Loucy (cell line): ENCODE data around the gene PXN.

Experiments
- EZH2phosphoT487 ChIP-seq: fragments of 200-600 bp; IDR thresholded peaks from 2 replicates; pipeline ENCODE4 v1.6.1; 2018; ENCODE audit warnings: antibody characterized with exemption, mild to moderate bottlenecking, moderate library complexity, borderline replicate concordance
- TF ChIP-seq, protein P1 (sequence below): fragments of 200-600 bp; sonication (generic); conservative IDR thresholded peaks from 2 replicates; pipeline ENCODE4 v1.5.1; 2014; ENCODE audit warnings: mild to moderate bottlenecking, antibody characterized with exemption, low read length

DNA sequence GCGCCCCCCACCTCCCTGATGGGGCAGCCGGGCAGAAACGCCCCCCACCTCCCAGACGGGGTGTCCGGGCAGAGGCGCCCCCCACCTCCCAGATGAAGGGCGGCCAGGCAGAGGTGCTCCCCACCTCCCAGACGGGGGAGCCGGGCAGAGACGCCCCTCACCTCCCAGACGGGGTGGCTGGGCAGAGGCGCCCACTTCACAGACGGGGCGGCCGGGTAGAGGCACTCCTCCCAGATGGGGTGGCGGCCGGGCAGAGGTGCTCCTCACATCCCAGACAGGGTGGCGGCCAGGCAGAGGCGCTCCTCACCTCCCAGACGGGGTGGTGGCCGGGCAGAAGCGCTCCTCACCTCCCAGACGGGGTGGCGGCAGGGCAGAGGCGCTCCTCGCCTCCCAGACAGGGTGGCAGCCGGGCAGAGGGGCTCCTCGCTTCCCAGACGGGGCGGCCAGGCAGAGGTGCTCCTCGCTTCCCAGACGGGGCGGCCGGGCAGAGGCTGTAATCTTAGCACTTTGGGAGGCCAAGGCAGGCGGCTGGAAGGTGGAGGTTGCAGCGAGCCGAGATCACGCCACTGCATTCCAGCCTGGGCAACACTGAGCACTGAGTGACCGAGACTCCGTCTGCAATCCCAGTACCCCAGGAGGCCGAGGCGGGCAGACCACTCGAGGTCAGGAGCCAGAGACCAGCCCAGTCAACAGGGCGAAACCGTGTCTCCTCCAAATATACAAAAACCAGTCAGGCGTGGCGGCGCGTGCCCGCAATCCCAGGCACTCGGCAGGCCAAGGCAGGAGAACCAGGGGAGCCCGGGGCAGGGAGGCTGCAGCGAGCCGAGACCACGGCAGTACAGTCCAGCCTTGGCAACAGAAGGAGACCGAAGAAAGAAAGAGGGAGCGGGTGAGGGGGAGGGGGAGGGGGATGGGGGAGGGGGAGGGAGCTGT lies 12.9 kb upstream of the PXN start:
- TF ChIP-seq, protein P1, sequence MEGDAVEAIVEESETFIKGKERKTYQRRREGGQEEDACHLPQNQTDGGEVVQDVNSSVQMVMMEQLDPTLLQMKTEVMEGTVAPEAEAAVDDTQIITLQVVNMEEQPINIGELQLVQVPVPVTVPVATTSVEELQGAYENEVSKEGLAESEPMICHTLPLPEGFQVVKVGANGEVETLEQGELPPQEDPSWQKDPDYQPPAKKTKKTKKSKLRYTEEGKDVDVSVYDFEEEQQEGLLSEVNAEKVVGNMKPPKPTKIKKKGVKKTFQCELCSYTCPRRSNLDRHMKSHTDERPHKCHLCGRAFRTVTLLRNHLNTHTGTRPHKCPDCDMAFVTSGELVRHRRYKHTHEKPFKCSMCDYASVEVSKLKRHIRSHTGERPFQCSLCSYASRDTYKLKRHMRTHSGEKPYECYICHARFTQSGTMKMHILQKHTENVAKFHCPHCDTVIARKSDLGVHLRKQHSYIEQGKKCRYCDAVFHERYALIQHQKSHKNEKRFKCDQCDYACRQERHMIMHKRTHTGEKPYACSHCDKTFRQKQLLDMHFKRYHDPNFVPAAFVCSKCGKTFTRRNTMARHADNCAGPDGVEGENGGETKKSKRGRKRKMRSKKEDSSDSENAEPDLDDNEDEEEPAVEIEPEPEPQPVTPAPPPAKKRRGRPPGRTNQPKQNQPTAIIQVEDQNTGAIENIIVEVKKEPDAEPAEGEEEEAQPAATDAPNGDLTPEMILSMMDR: no peak
- TF ChIP-seq EZH2phosphoT487: no peak
